GM19455 (cell line): Measurements from ENCODE around the gene RNASE9.
"Not testable (repeated sequence)": the region's sequence is repeated elsewhere in the genome, so short reads cannot be mapped to it uniquely, and the experiment has no call there.

ENCODE experiments used
- ATAC-seq: cut with Tn5 transposase; IDR thresholded peaks from one replicate; pipeline ENCODE4 v1.9.1; 2021; ENCODE audit not compliant: unreplicated experiment

The RNASE9 gene

DNA sequence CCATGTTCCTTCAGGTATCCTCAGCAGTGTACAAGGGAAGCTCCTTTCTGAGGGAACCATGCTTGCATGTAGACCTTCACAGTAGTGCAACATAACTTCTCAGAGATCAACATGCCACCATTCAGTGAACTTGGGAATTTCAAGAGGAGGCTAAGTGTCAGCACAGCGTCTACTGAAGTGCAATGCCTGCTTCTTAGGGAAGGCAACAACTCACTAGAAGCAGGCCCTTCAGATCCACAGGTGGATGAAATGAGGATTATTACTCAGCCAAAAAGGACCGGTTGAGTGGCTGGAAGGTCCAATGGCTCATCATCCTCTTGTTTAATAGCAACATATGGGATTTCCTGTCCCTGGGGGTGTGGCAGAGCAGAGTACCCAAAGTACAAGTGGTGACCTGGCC is 36.8 kb downstream of the RNASE9 start:
- no peak for ATAC-seq

DNA sequence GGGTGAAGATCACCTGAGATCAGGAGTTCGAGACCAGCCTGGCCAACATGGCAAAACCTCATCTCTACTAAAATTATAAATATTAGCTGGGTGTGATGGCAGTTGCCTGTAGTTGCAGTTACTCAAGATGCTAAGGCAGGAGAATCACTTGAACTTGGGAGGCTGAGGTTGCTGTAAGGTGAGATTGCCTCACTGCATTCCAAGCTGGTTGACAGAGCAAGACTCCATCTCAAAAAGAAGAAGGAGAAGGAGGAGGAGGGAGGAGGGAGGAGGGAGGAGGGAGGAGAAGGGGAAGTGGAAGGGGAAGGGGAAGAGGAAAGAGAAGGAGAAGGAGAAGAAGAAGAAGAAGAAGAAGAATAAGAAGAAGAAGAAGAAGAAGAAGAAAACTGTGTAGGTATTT is 38.5 kb downstream of the RNASE9 start:
- ATAC-seq, result no peak

- no peak for ATAC-seq
These were observed 43.9 kb downstream of the RNASE9 start for GRCh38 chr14:20516921-20517320.

- ATAC-seq, result no peak
These were observed 45.0 kb downstream of the RNASE9 start for GRCh38 chr14:20515846-20516245.

DNA sequence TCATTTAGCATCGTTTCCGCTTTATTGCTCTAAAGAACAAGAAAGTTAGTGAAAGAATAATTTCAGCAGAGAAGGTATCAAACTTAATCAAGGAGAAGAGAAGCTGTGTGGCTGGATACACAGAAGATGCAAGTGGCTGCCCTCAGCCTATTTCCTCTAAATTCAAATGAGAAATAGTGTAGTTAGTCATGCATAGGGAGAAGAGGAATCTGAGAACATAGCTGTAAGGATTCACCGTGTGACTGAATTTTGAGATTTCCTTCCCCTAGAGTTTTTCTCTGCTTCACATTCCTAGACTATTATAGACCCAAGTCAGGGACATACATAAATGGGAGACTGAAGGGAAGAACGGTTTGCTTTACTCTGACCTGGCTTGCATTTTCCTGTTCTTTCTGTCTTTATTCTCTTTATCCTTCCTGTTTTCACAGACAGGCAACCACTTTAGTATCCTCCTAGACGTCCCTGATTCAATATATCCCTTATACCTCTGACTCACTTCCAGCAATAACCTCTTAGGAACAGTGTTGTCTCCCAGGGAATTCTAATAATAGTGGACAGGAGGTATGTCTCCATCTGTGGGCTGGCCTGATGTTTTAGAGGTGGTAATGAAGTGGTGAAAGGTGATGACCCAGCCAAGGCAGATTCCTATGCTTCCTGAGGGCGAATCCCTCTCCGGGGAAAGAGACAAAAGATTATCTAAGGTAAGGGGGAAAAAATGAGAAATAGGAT is 48.5 kb downstream of the RNASE9 start:
- no peak for ATAC-seq

DNA sequence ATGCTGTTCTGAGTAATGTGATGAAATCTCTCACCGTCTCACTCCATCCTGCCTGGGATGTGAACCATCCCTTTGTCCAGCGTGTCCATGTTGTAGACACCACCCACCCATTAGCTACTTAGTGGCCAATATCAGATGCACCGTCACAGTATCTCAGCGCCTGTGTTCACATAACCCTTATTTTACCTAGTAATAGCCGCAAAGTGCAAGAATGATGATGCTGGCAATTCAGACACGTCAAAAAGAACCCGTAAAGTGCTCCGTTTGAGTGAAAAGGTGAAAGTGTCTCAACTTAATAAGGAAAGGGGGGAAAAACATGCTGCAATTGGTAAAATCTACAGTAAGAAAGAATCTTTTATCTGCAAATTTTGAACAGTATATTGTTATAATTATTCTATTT is 52.5 kb downstream of the RNASE9 start:
- ATAC-seq, result no peak

- ATAC-seq, result not testable (repeated sequence)
These were observed 53.3 kb downstream of the RNASE9 start for GRCh38 chr14:20507537-20507936.

DNA sequence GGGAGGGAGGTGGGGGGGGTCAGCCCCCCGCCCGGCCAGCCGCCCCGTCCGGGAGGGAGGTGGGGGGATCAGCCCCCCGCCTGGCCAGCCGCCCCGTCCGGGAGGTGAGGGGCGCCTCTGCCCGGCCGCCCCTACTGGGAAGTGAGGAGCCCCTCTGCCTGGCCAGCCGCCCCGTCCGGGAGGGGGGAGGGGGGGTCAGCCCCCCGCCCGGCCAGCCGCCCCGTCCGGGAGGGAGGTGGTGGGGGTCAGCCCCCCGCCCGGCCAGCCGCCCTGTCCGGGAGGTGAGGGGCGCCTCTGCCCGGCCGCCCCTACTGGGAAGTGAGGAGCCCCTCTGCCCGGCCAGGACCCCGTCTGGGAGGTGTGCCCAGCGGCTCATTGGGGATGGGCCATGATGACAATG is 54.1 kb downstream of the RNASE9 start:
- ATAC-seq, result not testable (repeated sequence)

DNA sequence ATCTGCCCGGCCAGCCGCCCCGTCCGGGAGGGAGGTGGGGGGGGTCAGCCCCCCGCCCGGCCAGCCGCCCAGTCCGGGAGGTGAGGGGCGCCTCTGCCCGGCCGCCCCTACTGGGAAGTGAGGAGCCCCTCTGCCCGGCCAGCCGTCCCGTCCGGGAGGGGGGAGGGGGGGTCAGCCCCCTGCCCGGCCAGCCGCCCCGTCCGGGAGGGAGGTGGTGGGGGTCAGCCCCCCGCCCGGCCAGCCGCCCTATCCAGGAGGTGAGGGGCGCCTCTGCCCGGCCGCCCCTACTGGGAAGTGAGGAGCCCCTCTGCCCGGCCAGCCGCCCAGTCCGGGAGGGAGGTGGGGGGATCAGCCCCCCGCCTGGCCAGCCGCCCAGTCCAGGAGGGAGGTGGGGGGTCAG is 54.6 kb downstream of the RNASE9 start:
- not testable (repeated sequence) for ATAC-seq
